GM12892 (cell line): ENCODE data around the gene CMPK1.

Experiments used
- POLR2A ChIP-seq: IDR thresholded peaks from 2 replicates; pipeline ENCODE4 v1.6.1; 2011; ENCODE audit warnings: low read depth, low read length, control low read depth
- POLR2AphosphoS5 ChIP-seq: IDR thresholded peaks from 2 replicates; pipeline ENCODE4 v1.6.1; 2011; ENCODE audit warnings: low read depth, low read length, control low read depth
- TAF1 ChIP-seq: IDR thresholded peaks from 2 replicates; pipeline ENCODE4 v1.6.1; 2011; ENCODE audit warnings: low read depth, mild to moderate bottlenecking, control low read depth, low read length, borderline replicate concordance

- TF ChIP-seq POLR2A, result no peak
- no peak for TF ChIP-seq POLR2AphosphoS5
- TF ChIP-seq TAF1, result no peak
Observed at GRCh38 chr1:47389731-47390130, 56.1 kb downstream of the CMPK1 start.
